Parathyroid adenoma (tissue), 2 donors: Measurements from ENCODE around the gene ADGRV1.
A peak's percentile ranks its signal among the peaks of the same experiment; 100 is the strongest.

Experiments used
- H2AFZ ChIP-seq: fragments of 300-600 bp; sonication (generic); one replicate; pipeline ENCODE4 v1.7.0; 2017; ENCODE audit warnings: antibody characterized with exemption, mild to moderate bottlenecking
- H3K27ac ChIP-seq: fragments of 300-600 bp; sonication (generic); one replicate; pipeline ENCODE4 v1.7.0; 2017
- H3K27me3 ChIP-seq: fragments of 300-600 bp; sonication (generic); one replicate; pipeline ENCODE4 v1.7.0; 2017; ENCODE audit warnings: low read length; ENCODE audit not compliant: control insufficient read depth, insufficient read depth
- H3K36me3 ChIP-seq: fragments of 300-600 bp; sonication (generic); one replicate; pipeline ENCODE4 v1.7.0; 2017; ENCODE audit warnings: low read length; ENCODE audit not compliant: control insufficient read depth, insufficient read depth
- H3K4me1 ChIP-seq: fragments of 300-600 bp; sonication (generic); one replicate; pipeline ENCODE4 v1.7.0; 2017; ENCODE audit warnings: control low read depth
- H3K4me2 ChIP-seq: fragments of 300-600 bp; sonication (generic); one replicate; pipeline ENCODE4 v1.7.0; 2017; ENCODE audit warnings: low read length
- H3K4me3 ChIP-seq: fragments of 300-600 bp; sonication (generic); one replicate; pipeline ENCODE4 v1.7.0; 2017; ENCODE audit warnings: low read depth, low read length
- H3K79me2 ChIP-seq: fragments of 300-600 bp; sonication (generic); one replicate; pipeline ENCODE4 v1.7.0; 2017; ENCODE audit warnings: control low read depth
- H3K9ac ChIP-seq: fragments of 300-600 bp; sonication (generic); one replicate; pipeline ENCODE4 v1.7.0; 2017; ENCODE audit warnings: mild to moderate bottlenecking
- H3K9me3 ChIP-seq: fragments of 300-600 bp; sonication (generic); one replicate; pipeline ENCODE4 v1.7.0; 2017; ENCODE audit warnings: low read length; ENCODE audit not compliant: control insufficient read depth
- TF ChIP-seq, protein P1 (sequence below): fragments of 300-600 bp; sonication (generic); IDR thresholded peaks from one replicate; pipeline ENCODE4 v1.7.0; 2017; ENCODE audit warnings: antibody characterized with exemption, mild to moderate bottlenecking
- donor health status: primary hyperparathyroidism.

ADGRV1 gene

DNA sequence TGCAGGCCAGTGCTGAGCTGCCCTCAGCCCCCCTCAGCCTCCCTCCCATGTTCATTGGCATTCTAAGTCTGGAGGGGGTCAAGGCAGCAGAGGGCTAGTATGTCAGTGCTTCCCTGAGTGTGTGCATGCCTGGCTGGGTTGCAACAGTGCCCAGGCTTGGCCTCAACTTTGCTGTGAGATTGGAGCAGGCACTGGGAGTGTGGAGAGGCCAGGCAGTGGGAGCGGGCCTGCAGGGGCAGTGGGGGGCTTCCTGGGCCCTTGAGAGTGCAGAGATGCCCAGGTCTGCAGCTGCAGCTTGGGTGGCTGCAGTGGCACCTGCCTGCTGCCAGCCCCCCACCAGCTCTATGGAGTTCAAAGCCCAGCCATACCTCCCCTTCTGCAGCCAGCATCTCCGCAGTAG lies 585.2 kb downstream of the ADGRV1 start:
- TF ChIP-seq, protein P1, sequence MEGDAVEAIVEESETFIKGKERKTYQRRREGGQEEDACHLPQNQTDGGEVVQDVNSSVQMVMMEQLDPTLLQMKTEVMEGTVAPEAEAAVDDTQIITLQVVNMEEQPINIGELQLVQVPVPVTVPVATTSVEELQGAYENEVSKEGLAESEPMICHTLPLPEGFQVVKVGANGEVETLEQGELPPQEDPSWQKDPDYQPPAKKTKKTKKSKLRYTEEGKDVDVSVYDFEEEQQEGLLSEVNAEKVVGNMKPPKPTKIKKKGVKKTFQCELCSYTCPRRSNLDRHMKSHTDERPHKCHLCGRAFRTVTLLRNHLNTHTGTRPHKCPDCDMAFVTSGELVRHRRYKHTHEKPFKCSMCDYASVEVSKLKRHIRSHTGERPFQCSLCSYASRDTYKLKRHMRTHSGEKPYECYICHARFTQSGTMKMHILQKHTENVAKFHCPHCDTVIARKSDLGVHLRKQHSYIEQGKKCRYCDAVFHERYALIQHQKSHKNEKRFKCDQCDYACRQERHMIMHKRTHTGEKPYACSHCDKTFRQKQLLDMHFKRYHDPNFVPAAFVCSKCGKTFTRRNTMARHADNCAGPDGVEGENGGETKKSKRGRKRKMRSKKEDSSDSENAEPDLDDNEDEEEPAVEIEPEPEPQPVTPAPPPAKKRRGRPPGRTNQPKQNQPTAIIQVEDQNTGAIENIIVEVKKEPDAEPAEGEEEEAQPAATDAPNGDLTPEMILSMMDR: no peak
- Histone ChIP-seq H3K9me3 (no peaks in the 10 kb centered on the region), H3K4me2 (no peak overlapping the region), H3K27me3 (no peaks in the 10 kb centered on the region), H3K4me1 (no peaks in the 10 kb centered on the region), H3K9ac (no peak overlapping the region), H3K79me2 (no peaks in the 10 kb centered on the region), H2AFZ (no peak overlapping the region), H3K36me3 (no peaks in the 10 kb centered on the region), H3K4me3 (no peak overlapping the region), H3K27ac (no peak overlapping the region)

DNA sequence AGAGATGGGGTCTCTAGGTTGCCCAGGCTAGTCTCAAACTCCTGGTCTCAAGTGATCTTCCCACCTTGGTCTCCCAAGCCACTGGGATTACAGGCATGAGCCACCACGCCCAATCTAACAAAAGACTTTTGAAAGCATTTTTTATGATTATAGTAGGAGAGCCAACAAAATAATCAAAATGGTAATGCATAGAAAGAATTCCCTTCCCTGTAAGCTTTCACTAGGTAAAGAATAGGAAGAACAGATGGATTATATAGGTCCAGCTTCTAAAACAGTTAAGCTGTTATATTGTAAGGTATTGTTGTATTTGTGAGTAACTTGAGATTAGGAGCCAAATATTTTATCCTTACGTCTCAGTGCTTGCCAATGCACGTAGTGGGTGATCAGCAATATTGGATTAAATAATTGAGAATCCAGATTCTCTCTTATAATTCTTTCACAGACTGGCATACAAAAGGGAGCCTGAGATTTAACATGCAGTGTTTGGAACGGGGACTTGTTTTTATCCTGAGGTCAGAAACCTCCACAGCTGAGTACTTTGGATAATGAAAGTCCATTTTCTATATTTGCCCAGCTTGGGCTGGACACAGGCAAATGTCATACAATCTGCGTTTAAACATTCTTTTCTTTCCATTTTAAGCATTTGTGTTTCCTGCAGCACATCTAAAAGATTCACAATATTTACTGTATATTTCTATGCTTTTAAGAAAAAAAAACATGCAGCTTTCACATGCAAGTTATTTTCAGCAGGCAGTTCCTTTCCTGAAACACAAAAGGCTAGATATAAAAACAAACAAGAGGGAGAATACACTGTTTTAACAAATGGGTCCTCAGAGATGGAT lies 586.1 kb downstream of the ADGRV1 start:
- H3K36me3 ChIP-seq: no peaks in the 10 kb centered on the region
- peak overlapping the region; percentile 16 for H2AFZ ChIP-seq
- no peak overlapping the region for H3K27ac ChIP-seq
- H3K9me3 ChIP-seq: no peaks in the 10 kb centered on the region
- no peaks in the 10 kb centered on the region for H3K4me1 ChIP-seq
- H3K9ac ChIP-seq: no peak overlapping the region
- H3K4me3 ChIP-seq: no peak overlapping the region
- peak overlapping the region; percentile 39 for H3K4me2 ChIP-seq
- H3K79me2 ChIP-seq: no peaks in the 10 kb centered on the region
- no peaks in the 10 kb centered on the region for H3K27me3 ChIP-seq
- TF ChIP-seq, protein P1: no peak

DNA sequence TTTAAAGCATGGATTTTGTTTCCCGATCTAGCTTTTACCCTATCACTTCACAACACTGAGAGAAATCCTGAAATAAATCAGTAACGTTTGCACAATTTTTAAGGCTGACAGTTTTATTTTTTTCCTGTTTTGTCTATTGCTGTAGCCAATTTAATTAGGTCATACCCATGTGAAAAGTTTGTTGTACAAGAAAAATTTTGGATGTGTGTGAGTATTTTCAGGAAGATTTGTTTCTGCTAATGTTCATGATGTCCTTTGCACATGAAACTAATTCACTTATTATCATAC lies 586.7 kb downstream of the ADGRV1 start:
- H3K4me2 ChIP-seq: peak overlapping the region; percentile 39
- H3K79me2 ChIP-seq: no peaks in the 10 kb centered on the region
- H3K4me3 ChIP-seq: no peak overlapping the region
- H3K9me3 ChIP-seq: no peaks in the 10 kb centered on the region
- no peaks in the 10 kb centered on the region for H3K4me1 ChIP-seq
- no peaks in the 10 kb centered on the region for H3K36me3 ChIP-seq
- H2AFZ ChIP-seq: peak overlapping the region; percentile 16
- TF ChIP-seq, protein P1: no peak
- H3K9ac ChIP-seq: no peak overlapping the region
- H3K27ac ChIP-seq: no peak overlapping the region
- H3K27me3 ChIP-seq: no peaks in the 10 kb centered on the region

DNA sequence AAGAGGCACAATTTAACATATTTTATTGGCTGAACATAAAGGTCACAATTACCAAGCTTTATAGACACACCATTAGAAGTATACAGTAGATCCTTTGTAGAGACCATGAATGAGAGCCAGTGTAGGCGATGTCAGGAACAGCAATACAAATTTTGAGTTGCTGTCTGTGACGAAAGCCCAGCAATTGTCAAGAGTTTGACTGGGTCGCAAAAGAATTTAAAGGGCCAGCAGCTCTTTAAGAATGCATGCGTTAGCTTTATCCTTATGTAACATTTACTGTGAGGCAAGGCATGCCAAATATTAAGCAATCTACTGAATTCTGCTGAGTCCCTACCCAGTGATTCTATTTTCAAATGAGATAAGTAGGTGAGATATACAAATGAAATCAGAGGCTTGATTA lies 587.6 kb downstream of the ADGRV1 start:
- Histone ChIP-seq H3K4me3 (no peak overlapping the region), H3K4me2 (peak overlapping the region; percentile 12), H3K27ac (no peak overlapping the region), H3K9me3 (no peaks in the 10 kb centered on the region), H3K9ac (no peak overlapping the region), H3K79me2 (no peaks in the 10 kb centered on the region), H3K36me3 (no peaks in the 10 kb centered on the region), H3K4me1 (no peaks in the 10 kb centered on the region), H3K27me3 (no peaks in the 10 kb centered on the region), H2AFZ (no peak overlapping the region)
- TF ChIP-seq, protein P1: no peak
